HepG2 (cell line): ENCODE measurements around the gene PSMD1. TPM values are rescaled to one million over a fixed set of nuclear protein-coding genes. Genes with fewer than 3 reads are reported as not detected.

ENCODE experiments used
- ATF7-NPFF ChIP-seq: sonication (generic); formaldehyde crosslinking; IDR thresholded peaks from 2 replicates; pipeline ENCODE4 v1.8.1; 2023; ENCODE audit warnings: mild to moderate bottlenecking, low read depth, missing genetic modification reagents, moderate library complexity
- CREB3 ChIP-seq: sonication (generic); formaldehyde crosslinking; IDR thresholded peaks from 2 replicates; pipeline ENCODE4 v1.5.0; 2020; ENCODE audit warnings: missing genetic modification reagents
- CSRNP1 ChIP-seq: sonication (generic); formaldehyde crosslinking; IDR thresholded peaks from 2 replicates; pipeline ENCODE4 v1.8.1; 2023; ENCODE audit warnings: mild to moderate bottlenecking, missing genetic modification reagents
- NR2F2 ChIP-seq: IDR thresholded peaks from 2 replicates; pipeline ENCODE4 v1.6.1; 2012; ENCODE audit warnings: low read depth, inconsistent platforms, borderline replicate concordance
- TAF1 ChIP-seq: sonication (generic); formaldehyde crosslinking; IDR thresholded peaks from 2 replicates; pipeline ENCODE4 v1.4.0; 2020; ENCODE audit warnings: missing genetic modification reagents
- TRIM24 ChIP-seq: sonication (generic); formaldehyde crosslinking; IDR thresholded peaks from 2 replicates; pipeline ENCODE4 v1.8.0; 2022; ENCODE audit warnings: mild to moderate bottlenecking, missing genetic modification reagents
- ZBTB42 ChIP-seq: sonication (generic); formaldehyde crosslinking; IDR thresholded peaks from 2 replicates; pipeline ENCODE4 v1.5.0; 2020; ENCODE audit warnings: mild to moderate bottlenecking, missing genetic modification reagents
- ZBTB43 ChIP-seq: sonication (generic); formaldehyde crosslinking; conservative IDR thresholded peaks from 2 replicates; pipeline ENCODE4 v1.4.0; 2020; ENCODE audit warnings: missing genetic modification reagents
- ZNF281 ChIP-seq: sonication (generic); formaldehyde crosslinking; IDR thresholded peaks from 2 replicates; pipeline ENCODE4 v1.4.0; 2020; ENCODE audit warnings: missing genetic modification reagents, borderline replicate concordance
- ZNF557 ChIP-seq: sonication (generic); formaldehyde crosslinking; IDR thresholded peaks from 2 replicates; pipeline ENCODE4 v1.4.0; 2020; ENCODE audit warnings: missing genetic modification reagents
- ZNF703 ChIP-seq: sonication (generic); formaldehyde crosslinking; IDR thresholded peaks from 2 replicates; pipeline ENCODE4 v1.5.1; 2020; ENCODE audit warnings: missing genetic modification reagents, mild to moderate bottlenecking, moderate library complexity, borderline replicate concordance
- ZNF841 ChIP-seq: sonication (generic); formaldehyde crosslinking; IDR thresholded peaks from 2 replicates; pipeline ENCODE4 v1.8.1; 2023; ENCODE audit warnings: missing genetic modification reagents, borderline replicate concordance
- polyA plus RNA-seq, 8 experiments: library from polyadenylated mRNA; depleted of rRNA in 3 of 8; stranded (reverse) in 7 of 8; unstranded in 1 of 8; fragments of >200 nt; fragmentation: Illumina TruSeq in 4 of 8; extraction: Trizol in 4 of 8; gene quantifications; 2 replicates each; pipeline versions ENCODE4 v1.2.1 to v1.2.3, GENCODE V29; 2011 to 2016; ENCODE audit warnings: low read depth in 4 of 8, missing spikeins in 1 of 8, mixed read lengths in 1 of 8; ENCODE audit not compliant: insufficient read depth in 1 of 8
- total RNA-seq, 5 experiments: library from RNA; depleted of rRNA; stranded (reverse); fragments of >200 nt; fragmentation: Illumina TruSeq; extraction: Trizol; gene quantifications; 2 replicates each; pipeline ENCODE4 v1.2.3, GENCODE V29; 2016; ENCODE audit warnings: low read depth in 1 of 5

Gene PSMD1
- total and polyA plus RNA-seq, 2 of the 13 experiments (the other 11 are each of a cell fraction or from before 2014, with no cell fraction given), result 136 to 191 TPM

- TF ChIP-seq CSRNP1 (CRISPR knock-in tag) (no peak), ZNF703 (no peak), ZNF557 (no peak), NR2F2 (no peak), TAF1 (CRISPR knock-in tag) (no peak), ZBTB42 (CRISPR knock-in tag) (no peak), ATF7-NPFF (CRISPR knock-in tag) (no peak), CREB3 (CRISPR knock-in tag) (no peak), ZNF281 (no peak), ZNF841 (CRISPR knock-in tag) (no peak), ZBTB43 (CRISPR knock-in tag) (no peak), TRIM24 (CRISPR knock-in tag) (no peak)
Observed at GRCh38 chr2:231102772-231103171, 46.1 kb downstream of the PSMD1 start (continued).
